VCaP (cell line): ENCODE measurements around the gene RERE.
"Not testable (repeated sequence)": the region's sequence is repeated elsewhere in the genome, so short reads cannot be mapped to it uniquely, and the experiment has no call there.

Source experiments
- H3K27ac ChIP-seq: fragments of 450-650 bp; 2 replicates; pipeline ENCODE4 v1.5.1; 2017
- CTCF ChIP-seq: fragments of 450-650 bp; conservative IDR thresholded peaks from 2 replicates; pipeline ENCODE4 v1.5.1; 2017; ENCODE audit warnings: mild to moderate bottlenecking, moderate library complexity

The RERE gene

GRCh38 chr1:8627728-8628127 is 189.7 kb downstream of the RERE start:
- TF ChIP-seq CTCF: no peak
- peak overlapping the region; percentile 75 for H3K27ac ChIP-seq

- TF ChIP-seq CTCF: no peak
- H3K27ac ChIP-seq: peak overlapping the region; percentile 75; the same call in 1 of the 2 replicates
These were observed 191.2 kb downstream of the RERE start for GRCh38 chr1:8625981-8626898.

GRCh38 chr1:8625491-8625890 is 191.9 kb downstream of the RERE start:
- no peak for TF ChIP-seq CTCF
- no peak overlapping the region for H3K27ac ChIP-seq

- H3K27ac ChIP-seq: not testable (repeated sequence)
These were observed 193.7 kb downstream of the RERE start for GRCh38 chr1:8623651-8624192.

- H3K27ac ChIP-seq: peak overlapping the region; percentile 57
These were observed 195.6 kb downstream of the RERE start for GRCh38 chr1:8621785-8622348.

- H3K27ac ChIP-seq: peak overlapping the region; percentile 57
These were observed 196.3 kb downstream of the RERE start for GRCh38 chr1:8621034-8621582.

GRCh38 chr1:8619917-8620502 is 197.4 kb downstream of the RERE start:
- peak overlapping the region; percentile 57 for H3K27ac ChIP-seq

GRCh38 chr1:8619419-8619818 is 198.0 kb downstream of the RERE start:
- H3K27ac ChIP-seq: peak overlapping the region; percentile 57; the same call in 1 of the 2 replicates

- H3K27ac ChIP-seq: not testable (repeated sequence)
These were observed 200.6 kb downstream of the RERE start for GRCh38 chr1:8616791-8617190.

- H3K27ac ChIP-seq: peak overlapping the region; percentile 75
These were observed 205.6 kb downstream of the RERE start for GRCh38 chr1:8611634-8612515.

GRCh38 chr1:8607906-8608305 is 209.5 kb downstream of the RERE start:
- peak overlapping the region; percentile 75 for H3K27ac ChIP-seq
- no peak for TF ChIP-seq CTCF
